H1 (cell line): ENCODE results near the gene SGK1.

ENCODE experiments used
- ASH2L ChIP-seq: fragments of 200-600, 300-600 bp; sonication (generic); IDR thresholded peaks from one replicate; pipeline ENCODE4 v1.7.1; 2017; ENCODE audit warnings: low read length
- EP300 ChIP-seq, 2 experiments: IDR thresholded peaks; 1 replicate in 1 of 2; 2 replicates in 1 of 2; pipeline ENCODE4 v1.6.1; 2011 to 2012; ENCODE audit warnings: low read depth in 2 of 2, low read length in 2 of 2, mild to moderate bottlenecking in 2 of 2, borderline replicate concordance in 1 of 2, inconsistent platforms in 1 of 2, moderate library complexity in 1 of 2
- EZH2 ChIP-seq: fragments of 200-600 bp; sonication (generic); IDR thresholded peaks from 2 replicates; pipeline ENCODE4 v1.7.1; 2012; ENCODE audit warnings: low read depth, mild to moderate bottlenecking, moderate library complexity, low read length, inconsistent platforms; ENCODE audit not compliant: severe bottlenecking
- GABPA ChIP-seq: IDR thresholded peaks from 2 replicates; pipeline ENCODE4 v1.6.1; 2011; ENCODE audit warnings: mild to moderate bottlenecking, low read length, moderate library complexity, borderline replicate concordance; ENCODE audit not compliant: insufficient read depth
- POLR2A ChIP-seq, 2 experiments: IDR thresholded peaks; 1 replicate in 1 of 2; 2 replicates in 1 of 2; pipeline ENCODE4 v1.6.1; 2011; ENCODE audit warnings: low read depth in 2 of 2, low read length in 2 of 2, mild to moderate bottlenecking in 2 of 2; ENCODE audit errors: control extremely low read depth in 1 of 2
- POLR2AphosphoS5 ChIP-seq: IDR thresholded peaks from 2 replicates; pipeline ENCODE4 v1.6.1; 2011; ENCODE audit warnings: low read depth, low read length
- POU5F1 ChIP-seq: IDR thresholded peaks from 2 replicates; pipeline ENCODE4 v1.6.1; 2011; ENCODE audit warnings: low read depth, mild to moderate bottlenecking, low read length, moderate library complexity
- YY1 ChIP-seq: IDR thresholded peaks from 2 replicates; pipeline ENCODE4 v1.6.1; 2011; ENCODE audit warnings: low read depth, mild to moderate bottlenecking, low read length
- TF ChIP-seq, protein P1 (sequence below), 3 experiments: IDR thresholded peaks; 1 replicate in 2 of 3; 2 replicates in 1 of 3; pipeline versions ENCODE4 v1.5.1 to v1.6.1; 2011; ENCODE audit warnings: low read length in 3 of 3, mild to moderate bottlenecking in 3 of 3, inconsistent platforms in 2 of 3, low read depth in 1 of 3, moderate library complexity in 1 of 3; ENCODE audit not compliant: insufficient read depth in 1 of 3; ENCODE audit errors: control extremely low read depth in 1 of 3

DNA sequence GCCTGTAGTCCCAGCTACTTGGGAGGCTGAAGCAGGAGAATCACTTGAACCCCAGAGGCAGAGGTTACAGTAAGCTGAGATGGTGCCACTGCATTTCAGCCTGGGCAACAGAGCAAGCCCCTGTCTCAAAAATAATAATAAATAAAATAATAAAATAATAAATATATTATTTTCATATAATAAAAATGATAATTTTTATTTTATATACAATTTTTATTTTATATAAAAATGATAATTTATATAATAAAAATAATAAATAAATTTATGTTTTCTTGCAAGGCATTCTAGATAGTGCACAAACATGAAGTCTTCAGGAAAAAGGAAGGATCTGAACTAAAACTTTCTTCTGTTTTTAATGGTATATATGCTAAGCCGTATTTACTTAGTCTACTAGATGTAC is 12.6 kb upstream of the SGK1 start:
- TF ChIP-seq EP300 (IDR thresholded peaks at IDR 0.05; ENCODE audit: borderline replicate concordance in 1 of 2, low read depth in 2 of 2, low read length in 2 of 2) (no peak), EZH2 (no peak), POLR2AphosphoS5 (no peak), ASH2L (no peak), POU5F1 (no peak), YY1 (no peak), GABPA (no peak), POLR2A (IDR thresholded peaks at IDR 0.05; ENCODE audit: control extremely low read depth in 1 of 2, low read depth in 2 of 2, low read length in 2 of 2) (no peak)
- TF ChIP-seq, protein P1, sequence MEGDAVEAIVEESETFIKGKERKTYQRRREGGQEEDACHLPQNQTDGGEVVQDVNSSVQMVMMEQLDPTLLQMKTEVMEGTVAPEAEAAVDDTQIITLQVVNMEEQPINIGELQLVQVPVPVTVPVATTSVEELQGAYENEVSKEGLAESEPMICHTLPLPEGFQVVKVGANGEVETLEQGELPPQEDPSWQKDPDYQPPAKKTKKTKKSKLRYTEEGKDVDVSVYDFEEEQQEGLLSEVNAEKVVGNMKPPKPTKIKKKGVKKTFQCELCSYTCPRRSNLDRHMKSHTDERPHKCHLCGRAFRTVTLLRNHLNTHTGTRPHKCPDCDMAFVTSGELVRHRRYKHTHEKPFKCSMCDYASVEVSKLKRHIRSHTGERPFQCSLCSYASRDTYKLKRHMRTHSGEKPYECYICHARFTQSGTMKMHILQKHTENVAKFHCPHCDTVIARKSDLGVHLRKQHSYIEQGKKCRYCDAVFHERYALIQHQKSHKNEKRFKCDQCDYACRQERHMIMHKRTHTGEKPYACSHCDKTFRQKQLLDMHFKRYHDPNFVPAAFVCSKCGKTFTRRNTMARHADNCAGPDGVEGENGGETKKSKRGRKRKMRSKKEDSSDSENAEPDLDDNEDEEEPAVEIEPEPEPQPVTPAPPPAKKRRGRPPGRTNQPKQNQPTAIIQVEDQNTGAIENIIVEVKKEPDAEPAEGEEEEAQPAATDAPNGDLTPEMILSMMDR (IDR thresholded peaks at IDR 0.05; ENCODE audit: control extremely low read depth in 1 of 3, insufficient read depth in 1 of 3, low read depth in 1 of 3, low read length in 3 of 3) = no peak
